ENCODE measurements around the gene NFE2.
A peak's percentile ranks its signal among the peaks of the same experiment; 100 is the strongest.

The NFE2 gene

DNA sequence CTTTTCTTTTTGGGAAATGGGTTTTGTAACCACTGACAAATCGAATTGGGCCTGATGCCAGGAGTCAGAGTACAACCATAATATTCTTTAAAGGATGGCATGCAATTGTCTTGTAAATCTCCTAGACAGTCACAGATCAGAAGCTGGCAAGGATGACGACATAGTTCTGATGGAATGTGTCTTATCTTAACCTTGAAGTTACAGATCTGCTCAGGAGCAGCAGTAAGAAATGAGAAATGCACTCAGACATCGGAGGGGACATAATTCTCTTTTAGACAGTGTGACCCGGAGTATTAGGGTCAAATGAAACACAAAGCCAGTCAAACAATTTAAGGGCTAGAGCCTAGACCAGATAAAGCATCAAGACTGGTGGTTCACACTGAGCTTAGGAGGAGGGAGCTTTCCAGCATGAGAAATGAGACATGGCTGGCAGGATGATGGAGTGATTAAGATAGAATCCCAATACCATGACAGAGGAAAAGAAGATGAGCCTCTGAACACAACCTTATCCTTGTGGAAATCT, 38.4 kb downstream of the NFE2 start:
- Histone ChIP-seq H3K36me3 (ENCODE audit: control insufficient read depth in 2 of 2, insufficient read depth in 1 of 2, low read length in 2 of 2) (peaks cover 0 to 4% of the 10 kb centered on the region in 2 experiments; a peak in 2 of 3 replicates), H3K4me1 (ENCODE audit: control insufficient read depth, insufficient read depth, low read length) (peaks cover 38% of the 10 kb centered on the region), H3K27ac (ENCODE audit: extremely low read depth, low read depth, low read length) (peak overlapping the region; percentile 26)
- TF ChIP-seq, protein P1, sequence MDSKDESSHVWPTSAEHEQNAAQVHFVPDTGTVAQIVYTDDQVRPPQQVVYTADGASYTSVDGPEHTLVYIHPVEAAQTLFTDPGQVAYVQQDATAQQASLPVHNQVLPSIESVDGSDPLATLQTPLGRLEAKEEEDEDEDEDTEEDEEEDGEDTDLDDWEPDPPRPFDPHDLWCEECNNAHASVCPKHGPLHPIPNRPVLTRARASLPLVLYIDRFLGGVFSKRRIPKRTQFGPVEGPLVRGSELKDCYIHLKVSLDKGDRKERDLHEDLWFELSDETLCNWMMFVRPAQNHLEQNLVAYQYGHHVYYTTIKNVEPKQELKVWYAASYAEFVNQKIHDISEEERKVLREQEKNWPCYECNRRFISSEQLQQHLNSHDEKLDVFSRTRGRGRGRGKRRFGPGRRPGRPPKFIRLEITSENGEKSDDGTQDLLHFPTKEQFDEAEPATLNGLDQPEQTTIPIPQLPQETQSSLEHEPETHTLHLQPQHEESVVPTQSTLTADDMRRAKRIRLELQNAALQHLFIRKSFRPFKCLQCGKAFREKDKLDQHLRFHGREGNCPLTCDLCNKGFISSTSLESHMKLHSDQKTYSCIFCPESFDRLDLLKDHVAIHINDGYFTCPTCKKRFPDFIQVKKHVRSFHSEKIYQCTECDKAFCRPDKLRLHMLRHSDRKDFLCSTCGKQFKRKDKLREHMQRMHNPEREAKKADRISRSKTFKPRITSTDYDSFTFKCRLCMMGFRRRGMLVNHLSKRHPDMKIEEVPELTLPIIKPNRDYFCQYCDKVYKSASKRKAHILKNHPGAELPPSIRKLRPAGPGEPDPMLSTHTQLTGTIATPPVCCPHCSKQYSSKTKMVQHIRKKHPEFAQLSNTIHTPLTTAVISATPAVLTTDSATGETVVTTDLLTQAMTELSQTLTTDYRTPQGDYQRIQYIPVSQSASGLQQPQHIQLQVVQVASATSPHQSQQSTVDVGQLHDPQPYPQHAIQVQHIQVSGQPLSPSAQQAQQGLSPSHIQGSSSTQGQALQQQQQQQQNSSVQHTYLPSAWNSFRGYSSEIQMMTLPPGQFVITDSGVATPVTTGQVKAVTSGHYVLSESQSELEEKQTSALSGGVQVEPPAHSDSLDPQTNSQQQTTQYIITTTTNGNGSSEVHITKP (tag by site-specific recombination; IDR thresholded peaks at IDR 0.05): 0 out of 2 replicates have a peak, but pooled peaks have one; percentile 20
- TF ChIP-seq, protein P2, sequence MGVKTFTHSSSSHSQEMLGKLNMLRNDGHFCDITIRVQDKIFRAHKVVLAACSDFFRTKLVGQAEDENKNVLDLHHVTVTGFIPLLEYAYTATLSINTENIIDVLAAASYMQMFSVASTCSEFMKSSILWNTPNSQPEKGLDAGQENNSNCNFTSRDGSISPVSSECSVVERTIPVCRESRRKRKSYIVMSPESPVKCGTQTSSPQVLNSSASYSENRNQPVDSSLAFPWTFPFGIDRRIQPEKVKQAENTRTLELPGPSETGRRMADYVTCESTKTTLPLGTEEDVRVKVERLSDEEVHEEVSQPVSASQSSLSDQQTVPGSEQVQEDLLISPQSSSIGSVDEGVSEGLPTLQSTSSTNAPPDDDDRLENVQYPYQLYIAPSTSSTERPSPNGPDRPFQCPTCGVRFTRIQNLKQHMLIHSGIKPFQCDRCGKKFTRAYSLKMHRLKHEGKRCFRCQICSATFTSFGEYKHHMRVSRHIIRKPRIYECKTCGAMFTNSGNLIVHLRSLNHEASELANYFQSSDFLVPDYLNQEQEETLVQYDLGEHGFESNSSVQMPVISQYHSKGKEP (tag by site-specific recombination; IDR thresholded peaks at IDR 0.05): peak; percentile 62; the same call in 1 of the 2 replicates
- TF ChIP-seq KLF10 (tag by site-specific recombination; IDR thresholded peaks at IDR 0.05) (0 out of 2 replicates have a peak, but pooled peaks have one; percentile 30), ZNF121 (tag by site-specific recombination; IDR thresholded peaks at IDR 0.05) (no peak), OSR2 (tag by site-specific recombination; IDR thresholded peaks at IDR 0.05) (peak; percentile 96), REPIN1 (tag by site-specific recombination; IDR thresholded peaks at IDR 0.05; ENCODE audit: low read depth) (no peak), ZNF155 (tag by site-specific recombination; IDR thresholded peaks at IDR 0.05) (no peak), WT1 (tag by site-specific recombination; IDR thresholded peaks at IDR 0.05) (0 out of 2 replicates have a peak, but pooled peaks have one; percentile 13), ZXDB (tag by site-specific recombination; IDR thresholded peaks at IDR 0.05) (peak; percentile 88), SALL2 (tag by site-specific recombination; IDR thresholded peaks at IDR 0.05; ENCODE audit: borderline replicate concordance) (no peak), ZNF10 (tag by site-specific recombination; IDR thresholded peaks at IDR 0.05) (peak; percentile 76; the same call in 1 of the 2 replicates), ZNF837 (tag by site-specific recombination; IDR thresholded peaks at IDR 0.05) (no peak), IKZF3 (tag by site-specific recombination; IDR thresholded peaks at IDR 0.05) (peak; percentile 76), ZNF558 (tag by site-specific recombination; IDR thresholded peaks at IDR 0.05) (0 out of 2 replicates have a peak, but pooled peaks have one; percentile 45), OVOL3 (tag by site-specific recombination; IDR thresholded peaks at IDR 0.05) (peak; percentile 52; the same call in 1 of the 2 replicates), PATZ1 (tag by site-specific recombination; IDR thresholded peaks at IDR 0.05) (peak; percentile 35; the same call in 1 of the 2 replicates), ZBTB17 (tag by site-specific recombination; IDR thresholded peaks at IDR 0.05) (peak; percentile 73; the same call in 1 of the 2 replicates), ZNF184 (tag by site-specific recombination; IDR thresholded peaks at IDR 0.05) (0 out of 2 replicates have a peak, but pooled peaks have one; percentile 72), ZSCAN30 (tag by site-specific recombination; IDR thresholded peaks at IDR 0.05) (peak; percentile 79; the same call in 1 of the 2 replicates), ZNF214 (tag by site-specific recombination; IDR thresholded peaks at IDR 0.05; ENCODE audit: borderline replicate concordance) (no peak)
- TF ChIP-seq, protein P3, sequence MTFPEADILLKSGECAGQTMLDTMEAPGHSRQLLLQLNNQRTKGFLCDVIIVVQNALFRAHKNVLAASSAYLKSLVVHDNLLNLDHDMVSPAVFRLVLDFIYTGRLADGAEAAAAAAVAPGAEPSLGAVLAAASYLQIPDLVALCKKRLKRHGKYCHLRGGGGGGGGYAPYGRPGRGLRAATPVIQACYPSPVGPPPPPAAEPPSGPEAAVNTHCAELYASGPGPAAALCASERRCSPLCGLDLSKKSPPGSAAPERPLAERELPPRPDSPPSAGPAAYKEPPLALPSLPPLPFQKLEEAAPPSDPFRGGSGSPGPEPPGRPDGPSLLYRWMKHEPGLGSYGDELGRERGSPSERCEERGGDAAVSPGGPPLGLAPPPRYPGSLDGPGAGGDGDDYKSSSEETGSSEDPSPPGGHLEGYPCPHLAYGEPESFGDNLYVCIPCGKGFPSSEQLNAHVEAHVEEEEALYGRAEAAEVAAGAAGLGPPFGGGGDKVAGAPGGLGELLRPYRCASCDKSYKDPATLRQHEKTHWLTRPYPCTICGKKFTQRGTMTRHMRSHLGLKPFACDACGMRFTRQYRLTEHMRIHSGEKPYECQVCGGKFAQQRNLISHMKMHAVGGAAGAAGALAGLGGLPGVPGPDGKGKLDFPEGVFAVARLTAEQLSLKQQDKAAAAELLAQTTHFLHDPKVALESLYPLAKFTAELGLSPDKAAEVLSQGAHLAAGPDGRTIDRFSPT (tag by site-specific recombination; IDR thresholded peaks at IDR 0.05): 0 out of 2 replicates have a peak, but pooled peaks have one; percentile 34
- TF ChIP-seq, protein P4, sequence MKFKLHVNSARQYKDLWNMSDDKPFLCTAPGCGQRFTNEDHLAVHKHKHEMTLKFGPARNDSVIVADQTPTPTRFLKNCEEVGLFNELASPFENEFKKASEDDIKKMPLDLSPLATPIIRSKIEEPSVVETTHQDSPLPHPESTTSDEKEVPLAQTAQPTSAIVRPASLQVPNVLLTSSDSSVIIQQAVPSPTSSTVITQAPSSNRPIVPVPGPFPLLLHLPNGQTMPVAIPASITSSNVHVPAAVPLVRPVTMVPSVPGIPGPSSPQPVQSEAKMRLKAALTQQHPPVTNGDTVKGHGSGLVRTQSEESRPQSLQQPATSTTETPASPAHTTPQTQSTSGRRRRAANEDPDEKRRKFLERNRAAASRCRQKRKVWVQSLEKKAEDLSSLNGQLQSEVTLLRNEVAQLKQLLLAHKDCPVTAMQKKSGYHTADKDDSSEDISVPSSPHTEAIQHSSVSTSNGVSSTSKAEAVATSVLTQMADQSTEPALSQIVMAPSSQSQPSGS (tag by site-specific recombination; IDR thresholded peaks at IDR 0.05; ENCODE audit: low read depth): peak; percentile 96
- TF ChIP-seq, protein P5, sequence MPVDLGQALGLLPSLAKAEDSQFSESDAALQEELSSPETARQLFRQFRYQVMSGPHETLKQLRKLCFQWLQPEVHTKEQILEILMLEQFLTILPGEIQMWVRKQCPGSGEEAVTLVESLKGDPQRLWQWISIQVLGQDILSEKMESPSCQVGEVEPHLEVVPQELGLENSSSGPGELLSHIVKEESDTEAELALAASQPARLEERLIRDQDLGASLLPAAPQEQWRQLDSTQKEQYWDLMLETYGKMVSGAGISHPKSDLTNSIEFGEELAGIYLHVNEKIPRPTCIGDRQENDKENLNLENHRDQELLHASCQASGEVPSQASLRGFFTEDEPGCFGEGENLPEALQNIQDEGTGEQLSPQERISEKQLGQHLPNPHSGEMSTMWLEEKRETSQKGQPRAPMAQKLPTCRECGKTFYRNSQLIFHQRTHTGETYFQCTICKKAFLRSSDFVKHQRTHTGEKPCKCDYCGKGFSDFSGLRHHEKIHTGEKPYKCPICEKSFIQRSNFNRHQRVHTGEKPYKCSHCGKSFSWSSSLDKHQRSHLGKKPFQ (tag by site-specific recombination; IDR thresholded peaks at IDR 0.05): peak; percentile 93

More for the DNA sequence above, 38.4 kb downstream of the NFE2 start:
- CTCF ChIA-PET: interaction anchor here (0.5 to 1.9 kb wide), 5 partner anchors 10 to 175 kb away, joined by 3 to 6 read pairs (median 3); partner anchors contain the start of gene HNRNPA1
- Histone ChIP-seq H3K4me3 (ENCODE audit: low read depth, low read length) (no peak overlapping the region), H3K9me3 (ENCODE audit: control insufficient read depth, insufficient read depth, low read depth, low read length) (no peaks in the 10 kb centered on the region)
- POLR2A ChIA-PET: interaction anchor here (0.5 to 7.8 kb wide), 8 partner anchors 11 to 1119 kb away, joined by 3 to 113 read pairs (median 6); partner anchors contain the start of genes CBX5 and HNRNPA1

All from HEK293 (cell line).